NCI-H2196 treated with DMSO at 0.1 percent for 48 hours (cell line): ENCODE measurements around the gene TOB1.

Experiments
- DNase-seq: peaks from one replicate; lab custom pipeline; 2025; ENCODE audit not compliant: unreplicated experiment; lab: John Stamatoyannopoulos, UW

Gene TOB1

DNA sequence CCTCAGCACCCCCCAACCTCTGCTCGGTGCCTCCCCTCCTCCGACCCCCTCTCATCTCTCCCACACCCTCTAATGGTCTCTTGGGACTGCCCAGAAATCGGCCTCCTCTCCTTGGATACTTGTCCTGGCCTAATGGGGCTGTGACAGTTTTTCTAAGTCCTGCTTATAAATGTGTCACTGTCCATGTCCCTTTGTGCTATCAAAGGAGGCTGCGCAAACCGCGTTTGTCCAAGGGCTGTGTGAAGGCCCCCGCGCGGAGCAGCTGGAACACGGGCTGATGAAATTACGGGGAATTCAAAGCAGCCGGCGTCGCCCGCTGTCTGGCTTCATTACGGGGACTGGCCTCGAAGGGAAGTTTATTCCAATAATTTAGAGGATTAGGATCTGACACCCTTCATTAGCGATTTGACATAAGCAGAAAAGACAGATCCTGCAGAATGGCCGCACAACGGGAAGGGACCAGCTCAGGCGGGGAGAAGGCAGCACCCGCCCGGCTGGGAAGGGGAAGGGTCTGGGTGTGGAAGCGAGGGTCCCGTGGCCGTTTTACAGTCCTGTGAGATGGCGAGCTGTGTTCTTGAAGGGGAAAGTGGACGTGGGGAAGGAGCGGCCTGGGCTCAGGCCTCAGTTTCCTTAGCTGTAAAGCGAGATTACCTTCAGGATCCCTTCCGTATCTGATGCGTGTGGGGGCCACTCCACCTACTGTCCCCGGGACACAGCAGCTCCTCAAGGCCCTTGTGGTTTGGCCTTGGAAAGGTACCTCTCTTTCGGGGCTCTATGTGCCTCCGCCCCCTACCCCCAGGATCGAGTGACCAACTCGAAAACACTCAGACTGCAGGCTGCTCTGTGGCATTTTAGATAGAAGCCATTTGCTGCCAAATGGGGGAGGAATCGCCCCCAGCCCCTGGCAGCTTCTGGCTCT is 32.4 kb downstream of the TOB1 start:
- no peak for DNase-seq

DNA sequence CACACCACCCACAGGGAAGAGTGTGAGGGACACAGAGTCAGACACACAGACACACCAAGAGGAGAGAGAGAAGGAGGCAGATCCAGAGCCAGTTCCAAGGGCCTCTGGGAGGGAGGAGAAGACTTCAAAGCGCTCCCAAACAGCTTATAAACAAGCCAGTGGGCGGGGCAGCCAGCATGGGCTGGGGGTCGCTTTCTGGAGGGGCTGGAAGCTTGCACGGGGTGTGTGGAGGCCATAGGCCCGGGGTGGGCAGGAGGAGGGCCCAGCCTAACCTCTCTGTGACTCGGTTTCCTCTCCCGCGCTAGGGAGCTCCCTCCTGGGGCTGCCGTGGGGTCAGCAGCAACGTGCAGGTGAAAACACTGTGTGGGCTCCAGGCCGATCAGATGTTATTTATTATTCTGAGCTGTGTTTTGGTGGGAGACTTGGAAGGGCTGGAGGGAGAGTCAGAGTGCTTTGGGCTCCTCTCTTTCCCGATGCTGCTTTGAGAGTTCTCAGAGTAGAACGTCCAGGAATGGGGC is 33.2 kb downstream of the TOB1 start:
- DNase-seq = no peak

DNA sequence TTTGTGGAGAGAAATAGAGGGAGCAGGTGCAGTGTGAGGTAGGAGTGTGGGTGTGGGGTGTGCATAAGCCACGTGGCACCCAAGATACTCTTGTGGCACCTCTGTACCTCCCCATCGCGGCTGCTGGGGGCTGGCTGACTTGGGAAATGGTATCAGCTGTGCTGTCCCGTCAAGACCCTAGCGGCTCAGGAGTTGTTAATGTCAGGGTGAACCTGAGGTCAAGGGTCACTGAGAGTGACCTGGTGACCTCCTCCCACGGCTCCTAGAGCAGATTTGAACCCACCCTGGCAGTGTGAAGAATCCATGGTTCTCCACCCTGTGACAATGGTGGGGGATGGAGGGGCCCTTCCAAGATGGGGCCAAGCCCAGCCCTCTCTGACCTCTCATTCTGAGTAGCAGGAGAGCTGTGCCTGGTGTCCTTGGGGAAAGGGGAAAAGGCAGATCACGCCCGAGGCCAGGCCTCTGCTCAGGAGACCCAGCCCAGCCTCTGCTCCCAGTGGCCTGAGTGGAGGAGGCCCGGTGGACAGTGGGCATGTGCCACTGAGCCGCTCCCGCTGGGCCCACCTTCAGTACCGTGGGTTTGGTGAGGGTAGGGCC is 33.8 kb downstream of the TOB1 start:
- no peak for DNase-seq

DNA sequence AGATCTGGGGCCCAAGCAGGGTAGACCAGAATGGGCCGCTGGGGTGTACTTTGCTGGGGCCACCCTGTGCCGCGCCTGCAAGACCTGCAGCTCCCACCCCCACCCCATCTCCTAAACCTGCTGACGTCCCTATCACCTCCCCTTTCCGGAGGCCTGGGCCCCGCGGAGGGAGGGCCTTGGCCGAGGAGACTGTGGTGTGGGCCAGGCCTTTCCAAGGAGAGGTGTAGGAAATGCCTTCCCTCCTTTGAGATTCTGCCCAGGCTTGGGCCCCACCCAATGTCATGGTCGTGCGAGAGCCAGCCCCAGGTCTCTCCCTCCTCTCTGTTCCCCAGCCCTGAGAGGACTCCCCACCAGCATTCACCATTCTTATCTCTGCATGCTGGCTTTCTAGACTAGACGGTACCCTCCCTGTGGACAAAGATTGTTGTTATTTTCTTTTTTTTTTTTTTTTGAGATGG is 34.7 kb downstream of the TOB1 start:
- DNase-seq = no peak

DNA sequence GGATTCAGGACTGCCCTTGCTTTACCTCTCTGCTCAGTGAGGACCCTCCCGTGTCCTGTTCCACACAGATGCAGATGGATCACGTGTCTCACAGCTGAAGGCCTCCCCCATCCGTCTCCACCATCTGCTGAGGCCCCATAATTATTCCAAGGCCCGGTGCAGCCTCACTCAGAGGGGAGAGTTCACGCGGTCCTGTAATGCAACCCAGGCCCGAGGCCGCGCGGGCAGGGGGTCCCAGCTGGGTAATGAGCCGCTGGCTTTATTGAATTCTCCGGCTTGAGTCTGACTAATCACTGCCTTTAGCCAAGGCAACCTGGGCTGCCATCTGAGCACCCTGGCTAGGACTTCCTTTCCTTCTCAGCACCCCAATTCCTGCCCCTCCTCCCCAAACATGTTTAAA is 35.2 kb downstream of the TOB1 start:
- DNase-seq = no peak

DNA sequence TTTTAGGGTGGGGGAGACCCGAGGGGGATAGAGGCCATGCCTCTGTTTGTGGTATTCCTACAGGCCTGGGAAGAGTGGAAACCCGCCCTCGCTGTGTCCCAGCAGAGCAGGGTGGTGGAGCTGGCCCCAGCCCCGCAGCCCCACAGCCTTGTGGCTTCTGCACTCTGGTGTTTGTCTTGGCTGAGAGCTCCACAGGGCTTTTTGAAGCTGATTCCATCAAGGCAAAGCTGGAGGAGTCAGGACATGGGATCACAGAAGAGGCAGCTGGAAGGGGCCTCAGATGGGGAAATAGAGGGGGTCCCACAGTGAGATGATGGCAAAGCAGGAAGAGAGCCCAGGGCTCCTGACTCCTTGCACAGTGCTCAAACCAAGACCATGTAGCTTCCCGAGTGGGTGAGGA is 35.8 kb downstream of the TOB1 start:
- DNase-seq = no peak

DNA sequence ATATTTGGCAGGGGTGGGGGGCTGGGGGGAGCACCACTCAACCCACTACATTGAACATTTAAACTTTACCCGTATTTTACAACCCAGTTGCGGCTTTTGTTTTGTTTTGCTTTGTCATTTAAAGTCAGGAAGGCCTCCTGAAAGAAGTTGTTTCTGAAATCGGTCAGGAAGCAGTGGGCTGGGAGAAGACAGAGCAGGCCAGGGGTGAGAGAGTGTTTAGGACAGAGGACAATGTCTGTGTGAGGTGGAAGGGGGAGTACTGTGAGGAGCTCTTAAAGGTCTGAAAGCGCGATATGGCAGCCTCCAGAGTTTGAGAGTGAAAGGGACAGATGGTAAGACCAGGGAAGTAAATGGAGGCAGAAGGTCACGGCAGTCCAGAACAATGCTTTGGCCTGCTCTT is 36.8 kb downstream of the TOB1 start:
- DNase-seq = no peak

DNA sequence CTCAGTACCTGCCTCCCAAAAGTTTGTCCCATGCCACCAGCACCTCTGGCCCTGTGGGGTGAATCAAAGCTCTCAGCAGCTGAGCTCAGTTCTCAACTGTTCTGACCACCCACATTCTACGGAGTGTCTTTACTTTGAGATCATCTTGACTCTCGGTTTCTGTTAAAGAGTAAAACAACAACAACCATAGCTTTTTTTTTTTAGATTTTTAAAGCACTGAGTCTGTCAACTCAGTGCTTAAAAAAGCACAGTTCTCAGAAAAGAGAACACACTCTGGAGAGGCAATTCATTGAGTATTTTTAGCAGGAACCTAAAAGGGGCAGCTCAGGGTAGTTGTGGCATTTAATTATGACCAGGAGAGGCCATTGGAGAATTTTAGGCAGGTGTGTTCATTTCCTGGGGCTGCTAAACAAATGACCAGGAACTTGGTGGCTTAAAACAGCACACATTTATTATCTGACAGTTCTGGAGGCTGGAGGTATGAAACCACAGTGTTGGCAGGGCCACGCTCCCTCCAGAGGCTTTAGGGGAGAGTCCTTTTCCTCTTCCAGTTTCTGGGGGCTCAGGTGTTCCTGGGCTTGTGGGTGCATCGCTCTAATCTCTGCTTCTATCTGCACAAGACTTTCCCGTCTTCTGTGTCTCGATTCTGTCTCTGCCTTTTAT is 37.5 kb downstream of the TOB1 start:
- DNase-seq = no peak

DNA sequence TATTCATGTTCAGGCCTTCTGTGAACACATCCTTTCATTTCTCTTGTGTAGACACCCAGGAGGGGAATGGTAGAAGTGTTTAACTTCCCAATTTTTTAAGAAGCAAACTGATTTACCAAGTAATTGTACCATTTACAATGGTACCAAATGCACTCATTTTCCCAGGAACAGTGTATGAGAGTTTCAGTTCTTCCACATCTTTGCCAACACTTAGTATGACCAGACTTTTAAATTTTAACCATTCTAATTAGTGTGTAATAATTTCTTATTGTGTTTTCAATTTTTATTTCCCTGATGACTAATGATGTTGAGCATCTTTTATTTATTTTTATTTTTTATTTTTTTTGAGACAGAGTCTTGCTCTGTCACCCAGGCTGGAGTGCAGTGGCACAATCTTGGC is 41.0 kb downstream of the TOB1 start:
- DNase-seq = no peak

DNA sequence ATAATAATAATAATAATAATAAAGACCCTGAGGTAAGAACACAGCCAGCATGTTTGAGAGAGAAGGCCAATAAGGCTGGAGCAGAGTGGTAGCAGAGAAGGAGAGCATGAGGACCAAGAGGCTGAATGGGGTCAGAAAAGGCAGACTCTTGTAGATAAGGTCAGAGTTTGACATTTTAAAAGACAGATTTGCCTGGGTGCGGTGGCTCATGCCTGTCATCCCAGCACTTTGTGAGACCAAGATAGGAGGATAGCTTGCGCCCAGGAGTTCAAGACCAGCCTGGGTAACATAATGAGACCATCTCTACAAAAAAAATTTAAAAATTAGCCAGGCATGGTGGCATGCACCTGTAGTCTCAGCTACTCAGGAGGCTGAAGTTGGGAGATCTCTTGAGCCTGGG is 41.7 kb downstream of the TOB1 start:
- no peak for DNase-seq

DNA sequence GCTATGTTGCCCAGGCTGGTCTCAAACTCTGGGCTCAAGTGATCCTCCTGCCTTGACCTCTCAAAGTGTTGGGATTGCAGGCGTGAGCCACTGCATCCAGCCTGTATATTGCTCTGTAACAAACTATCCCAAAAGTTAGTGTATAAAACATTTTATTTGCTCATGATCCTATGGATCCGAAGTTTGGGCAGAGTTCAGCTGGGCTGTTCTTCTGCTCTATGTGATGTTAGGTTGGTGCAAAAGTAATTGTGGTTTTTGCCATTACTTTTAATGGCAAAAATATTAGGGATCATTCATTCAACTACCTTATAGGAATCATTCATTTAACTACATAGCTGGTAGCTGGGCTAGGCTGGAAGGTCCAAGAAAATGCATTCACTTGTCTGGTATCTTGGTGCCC is 43.6 kb downstream of the TOB1 start:
- DNase-seq = no peak

DNA sequence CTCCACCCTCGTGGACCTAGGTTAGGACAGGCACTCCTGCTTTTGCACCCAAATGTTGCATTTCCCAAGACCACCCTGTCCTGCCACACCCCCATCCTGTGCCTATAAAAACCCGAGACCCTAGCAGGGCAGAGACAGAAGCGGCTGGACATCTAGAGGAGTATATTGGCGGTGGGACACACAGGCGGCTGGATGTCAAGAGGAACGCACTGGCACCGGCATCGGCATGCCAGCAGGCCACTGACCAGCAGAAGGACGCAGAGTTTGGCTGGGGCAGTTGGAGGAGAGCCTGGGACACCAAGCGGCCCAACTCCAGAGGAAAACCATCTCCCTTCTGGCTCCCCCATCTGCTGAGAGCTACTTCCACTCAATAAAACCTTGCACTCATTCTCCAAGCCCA is 45.5 kb downstream of the TOB1 start:
- DNase-seq = no peak

DNA sequence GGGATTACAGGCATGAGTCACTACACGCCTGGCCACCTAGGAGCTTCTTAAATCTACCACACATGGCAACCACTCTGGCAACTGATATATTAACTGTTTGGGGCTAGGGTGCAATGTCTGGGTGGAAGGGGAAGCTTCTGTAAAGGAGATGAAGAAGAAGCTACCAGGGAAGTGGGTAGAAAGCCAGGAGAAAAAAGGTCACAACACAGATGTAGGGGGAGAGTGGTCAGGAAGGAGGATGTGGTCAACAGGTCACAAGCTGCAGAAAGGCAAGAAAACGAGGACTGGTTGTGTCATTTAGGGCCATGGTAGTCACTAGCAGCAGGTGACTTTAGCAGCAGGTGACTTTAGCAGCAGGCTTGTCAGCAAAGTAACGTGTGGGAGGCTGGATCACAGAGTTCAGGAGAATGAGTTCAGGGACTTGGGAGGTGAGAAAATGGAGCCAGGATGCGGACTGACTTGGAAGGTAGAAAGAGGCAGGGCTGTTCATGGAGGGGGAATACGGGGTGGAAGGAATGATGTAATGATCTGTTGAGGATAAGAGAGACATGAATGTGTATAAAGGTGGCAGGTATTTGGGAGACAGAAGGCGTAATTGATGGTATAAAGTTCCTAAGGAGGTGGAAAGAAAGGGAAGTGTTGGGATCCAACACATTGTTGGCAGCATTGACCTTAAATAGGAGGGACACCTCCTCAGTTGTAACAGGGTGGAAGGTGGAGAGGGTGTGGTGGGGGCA is 47.1 kb downstream of the TOB1 start:
- DNase-seq = no peak

DNA sequence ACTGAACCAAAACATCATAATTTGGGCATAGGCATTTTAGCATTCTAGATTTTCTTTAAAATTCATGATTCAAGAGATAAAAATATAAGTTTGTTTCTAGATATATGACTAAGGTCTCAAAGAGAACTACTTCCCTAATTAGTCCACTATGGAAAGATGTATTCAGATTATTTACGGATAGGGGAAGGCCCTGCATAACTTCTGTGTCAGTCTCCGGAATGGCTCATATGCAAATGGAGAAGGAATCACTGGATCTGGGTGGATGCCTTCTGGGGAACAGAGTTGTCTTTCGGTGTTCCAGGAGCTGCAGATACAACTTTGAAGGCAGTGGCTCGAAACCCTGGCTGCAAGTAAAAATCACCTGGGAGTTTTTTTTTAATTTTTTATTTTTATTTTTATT is 47.9 kb downstream of the TOB1 start:
- DNase-seq = no peak

DNA sequence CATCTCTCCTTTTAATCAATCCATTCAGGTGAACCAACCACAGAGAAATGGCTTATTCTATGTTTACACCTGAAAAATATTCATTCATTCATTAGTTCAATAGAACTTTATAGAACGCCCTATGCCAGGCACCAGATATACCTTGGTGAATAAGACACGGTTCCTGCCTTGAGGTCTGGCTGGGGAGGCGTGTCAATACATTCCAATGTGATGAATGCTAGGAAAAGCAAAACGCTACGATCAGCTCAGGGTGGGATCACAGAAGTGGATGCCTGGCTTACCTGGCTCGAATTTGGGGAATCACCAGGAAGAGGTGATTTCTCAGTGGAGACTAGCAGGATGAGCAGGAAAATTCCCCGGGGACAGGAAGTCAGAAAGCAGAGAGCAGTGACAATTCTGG is 48.3 kb downstream of the TOB1 start:
- DNase-seq = no peak

DNA sequence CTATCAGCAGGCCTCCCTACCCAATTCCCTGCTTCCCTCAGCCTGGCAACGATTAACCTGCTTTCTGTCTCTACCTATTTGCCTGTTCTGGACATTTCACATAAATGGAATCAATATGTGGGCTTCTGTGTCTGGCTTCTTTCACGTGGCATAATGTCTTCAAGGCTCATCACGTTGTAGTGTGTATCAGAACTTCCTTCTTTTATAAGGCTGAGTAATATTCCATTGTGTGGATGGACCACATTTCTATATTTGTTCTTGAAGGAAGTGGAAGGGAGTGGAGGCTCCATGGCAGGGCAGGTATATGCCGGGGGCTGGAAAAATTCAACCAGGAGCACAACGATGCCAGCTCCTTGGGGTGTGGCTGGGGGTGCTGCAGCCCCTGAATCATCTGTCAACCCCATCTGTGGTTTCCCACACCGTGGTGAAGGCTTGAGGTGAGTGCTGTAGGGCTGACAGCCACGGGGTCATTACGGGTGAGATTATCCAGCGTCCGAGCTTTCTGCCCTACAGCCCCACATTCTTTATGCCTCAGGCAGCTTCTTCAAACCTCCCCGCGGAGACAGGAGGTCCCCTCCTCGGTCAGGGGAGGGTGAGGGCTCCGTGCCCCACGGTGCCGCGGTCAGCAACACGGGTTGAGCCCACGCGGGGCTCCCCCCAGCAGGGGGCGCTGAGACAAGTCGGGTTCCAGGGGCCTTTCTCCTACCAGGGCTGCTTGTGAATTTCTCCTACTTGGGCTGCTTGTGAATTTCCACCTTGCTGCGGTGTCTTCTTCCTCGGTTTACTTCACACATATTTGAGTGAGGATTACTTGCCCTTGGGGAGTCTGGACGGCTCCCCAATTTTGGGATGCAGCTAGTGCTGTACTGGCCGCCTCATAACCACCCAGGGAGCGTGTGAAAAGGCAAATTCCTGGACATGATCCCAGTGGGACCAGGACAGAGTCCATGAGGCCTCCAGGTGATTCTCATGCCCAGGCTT is 49.1 kb downstream of the TOB1 start:
- DNase-seq = no peak

DNA sequence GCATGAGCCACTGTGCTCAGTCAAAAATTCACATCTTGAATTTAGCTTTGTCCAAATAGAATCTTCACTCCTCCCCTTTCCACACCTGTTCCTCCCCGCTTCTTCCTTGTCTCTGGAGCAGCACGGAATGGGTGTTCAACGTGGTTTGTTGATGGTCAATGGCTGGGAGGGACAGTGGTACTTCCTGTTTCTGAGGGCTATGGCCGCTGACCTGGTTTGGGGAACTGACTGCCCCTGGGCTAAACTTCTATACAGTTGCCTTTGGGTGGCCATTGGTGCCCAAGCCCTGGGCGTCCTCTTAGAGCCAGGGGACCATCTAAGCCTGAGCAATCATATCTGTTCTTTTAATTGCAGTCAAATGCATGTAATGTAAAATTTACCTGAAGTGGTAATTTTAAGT is 49.9 kb downstream of the TOB1 start:
- no peak for DNase-seq

DNA sequence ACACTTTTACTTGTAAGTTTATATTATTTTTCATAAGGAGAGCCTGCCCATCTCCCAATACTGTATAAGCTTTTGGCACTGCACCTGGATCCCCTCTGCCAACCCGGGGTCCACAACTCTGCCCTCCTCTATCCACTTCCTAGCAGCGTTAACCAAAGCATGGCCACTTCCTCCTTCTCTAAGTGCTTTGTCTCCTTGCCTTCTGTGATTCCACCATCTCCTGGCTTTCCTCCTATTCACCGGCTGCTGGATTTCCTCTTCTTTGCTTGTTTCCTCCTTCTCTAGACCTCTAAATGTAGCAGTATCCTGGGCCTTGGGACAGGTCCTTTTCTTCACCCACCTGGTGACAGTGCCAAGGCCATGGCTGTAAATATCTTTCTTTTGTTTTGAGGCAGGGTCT is 50.8 kb downstream of the TOB1 start:
- DNase-seq = no peak

DNA sequence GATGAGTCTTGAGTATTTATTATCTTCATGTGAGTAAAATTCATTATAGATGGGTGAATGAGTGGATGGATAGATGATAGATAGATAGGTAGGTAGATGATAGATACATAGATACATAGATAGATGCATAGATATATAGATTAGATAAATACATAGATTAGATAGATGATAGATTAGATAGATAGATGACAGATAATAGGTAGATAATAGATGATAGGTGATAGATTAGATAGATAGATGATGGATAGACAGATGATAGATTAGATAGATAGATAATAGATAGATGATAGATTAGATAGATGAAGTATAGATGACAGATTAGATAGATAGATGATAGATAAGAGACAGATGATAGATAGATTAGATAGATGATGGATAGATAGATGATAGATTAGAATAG is 52.6 kb downstream of the TOB1 start:
- no peak for DNase-seq
